Stimulated activated CD4-positive, alpha-beta T cell treated with anti-CD3 and anti-CD28 coated beads, Interleukin-1b, Interleukin-23, amount 100 ng/mL, for 4 hours (primary cell): ENCODE measurements around the gene IL32.
A peak's percentile ranks its signal among the peaks of the same experiment; 100 is the strongest.
"Not testable (repeated sequence)": the region's sequence is repeated elsewhere in the genome, so short reads cannot be mapped to it uniquely, and the experiment has no call there.

Experiments
- DNase-seq, 2 donors: peaks; one replicate each; pipeline ENCODE4 v3.0.0-alpha.2; 2020; ENCODE audit warnings: low read depth in 2 of 2

IL32 gene

GRCh38 chr16:3070608-3071111 lies 5.2 kb downstream of the IL32 start:
- no peak for DNase-seq

- no peak for DNase-seq
These were observed 6.2 kb downstream of the IL32 start for GRCh38 chr16:3071655-3072054.

- not testable (repeated sequence) for DNase-seq
These were observed 6.7 kb downstream of the IL32 start for GRCh38 chr16:3072148-3072547.

GRCh38 chr16:3072576-3073263 lies 7.3 kb downstream of the IL32 start:
- DNase-seq: not testable (repeated sequence)

GRCh38 chr16:3073448-3073847 lies 8.0 kb downstream of the IL32 start:
- no peak for DNase-seq

- DNase-seq: peak in 1 of 2 donors; percentile 45
These were observed 9.6 kb downstream of the IL32 start for GRCh38 chr16:3074860-3075522.

DNA sequence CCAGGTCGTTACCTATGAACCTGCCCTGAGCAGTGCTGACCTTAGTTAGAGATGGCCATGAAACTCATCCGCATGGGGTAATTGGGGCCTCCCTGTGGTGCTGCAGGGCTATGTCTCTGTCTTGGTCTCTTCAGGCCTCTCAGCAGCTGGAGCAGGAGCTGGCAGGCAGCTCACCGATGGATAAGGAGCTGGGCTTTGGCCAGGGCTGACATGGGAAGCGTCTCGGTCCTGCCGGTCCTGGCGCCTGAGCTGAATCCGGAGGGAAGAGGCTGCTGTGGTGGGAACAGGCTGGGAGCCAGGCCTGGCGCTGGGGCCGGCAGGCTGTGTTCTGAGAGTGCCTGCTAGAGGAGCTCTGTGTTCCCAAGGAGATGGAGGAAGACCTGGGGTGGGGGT lies 10.1 kb downstream of the IL32 start:
- DNase-seq: no peak

GRCh38 chr16:3075946-3076345 lies 10.5 kb downstream of the IL32 start:
- not testable (repeated sequence) for DNase-seq

DNA sequence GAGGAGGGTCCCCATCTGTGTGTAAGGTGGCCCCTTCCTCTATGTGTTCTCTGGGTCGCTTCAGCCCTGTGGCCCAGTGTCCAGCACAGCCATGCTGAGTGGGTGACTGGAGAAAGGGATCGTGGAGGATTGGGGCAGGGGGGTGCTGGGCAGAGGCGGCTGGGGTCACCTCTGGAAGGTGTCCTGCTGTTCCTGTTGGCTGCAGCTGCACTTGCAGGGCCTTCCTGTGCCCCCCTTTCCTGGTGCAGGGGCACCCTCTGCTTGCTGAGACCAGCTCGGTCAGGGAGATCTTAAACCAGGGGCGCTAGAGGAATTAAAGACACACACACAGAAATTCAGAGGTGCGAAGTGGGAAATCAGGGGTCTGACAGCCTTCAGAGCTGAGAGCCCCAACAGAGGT lies 11.1 kb downstream of the IL32 start:
- DNase-seq: no peak

- DNase-seq: no peak
These were observed 14.6 kb downstream of the IL32 start for GRCh38 chr16:3080024-3080423.

GRCh38 chr16:3081957-3082356 lies 16.5 kb downstream of the IL32 start:
- DNase-seq: not testable (repeated sequence)

GRCh38 chr16:3083408-3083807 lies 18.0 kb downstream of the IL32 start:
- DNase-seq: not testable (repeated sequence)

- no peak for DNase-seq
These were observed 19.1 kb downstream of the IL32 start for GRCh38 chr16:3084491-3084890.

GRCh38 chr16:3084969-3085670 lies 19.7 kb downstream of the IL32 start:
- DNase-seq: no peak

- DNase-seq: no peak
These were observed 20.6 kb downstream of the IL32 start for GRCh38 chr16:3085868-3086595.

DNA sequence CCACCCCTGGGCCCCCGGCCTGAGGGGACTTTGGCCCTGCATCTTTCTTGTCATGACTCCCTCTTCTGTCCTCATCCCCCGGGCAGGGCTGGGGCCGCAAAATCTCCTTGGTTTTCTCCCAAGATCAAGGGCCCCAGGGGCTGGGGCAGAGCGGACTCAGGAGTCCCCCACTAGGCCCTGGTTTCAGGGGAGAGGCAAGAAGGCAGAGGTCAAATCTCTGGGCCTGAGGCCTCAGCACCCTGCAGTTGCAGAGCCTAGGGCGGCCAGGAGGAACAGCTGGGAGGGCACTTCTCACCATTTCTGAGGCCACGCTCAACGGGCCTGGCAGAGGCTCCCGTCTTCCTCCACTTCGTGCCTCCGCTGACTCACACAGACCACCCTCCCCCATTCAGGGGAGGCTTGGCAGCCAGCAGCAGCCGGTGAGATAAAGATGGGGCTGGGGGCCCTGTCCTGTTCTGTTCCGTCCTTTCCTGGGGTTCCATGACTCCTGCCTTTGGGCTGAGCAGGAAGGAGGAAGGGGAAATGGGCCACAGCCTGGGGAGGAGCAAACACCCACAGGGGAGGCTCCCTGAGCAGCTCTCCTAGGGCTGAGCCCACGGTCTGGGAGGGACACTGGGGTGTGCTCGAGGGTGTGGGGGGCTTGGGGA lies 21.3 kb downstream of the IL32 start:
- no peak for DNase-seq

GRCh38 chr16:3087243-3088235 lies 22.1 kb downstream of the IL32 start:
- DNase-seq: no peak

GRCh38 chr16:3088450-3088849 lies 23.0 kb downstream of the IL32 start:
- no peak for DNase-seq

DNA sequence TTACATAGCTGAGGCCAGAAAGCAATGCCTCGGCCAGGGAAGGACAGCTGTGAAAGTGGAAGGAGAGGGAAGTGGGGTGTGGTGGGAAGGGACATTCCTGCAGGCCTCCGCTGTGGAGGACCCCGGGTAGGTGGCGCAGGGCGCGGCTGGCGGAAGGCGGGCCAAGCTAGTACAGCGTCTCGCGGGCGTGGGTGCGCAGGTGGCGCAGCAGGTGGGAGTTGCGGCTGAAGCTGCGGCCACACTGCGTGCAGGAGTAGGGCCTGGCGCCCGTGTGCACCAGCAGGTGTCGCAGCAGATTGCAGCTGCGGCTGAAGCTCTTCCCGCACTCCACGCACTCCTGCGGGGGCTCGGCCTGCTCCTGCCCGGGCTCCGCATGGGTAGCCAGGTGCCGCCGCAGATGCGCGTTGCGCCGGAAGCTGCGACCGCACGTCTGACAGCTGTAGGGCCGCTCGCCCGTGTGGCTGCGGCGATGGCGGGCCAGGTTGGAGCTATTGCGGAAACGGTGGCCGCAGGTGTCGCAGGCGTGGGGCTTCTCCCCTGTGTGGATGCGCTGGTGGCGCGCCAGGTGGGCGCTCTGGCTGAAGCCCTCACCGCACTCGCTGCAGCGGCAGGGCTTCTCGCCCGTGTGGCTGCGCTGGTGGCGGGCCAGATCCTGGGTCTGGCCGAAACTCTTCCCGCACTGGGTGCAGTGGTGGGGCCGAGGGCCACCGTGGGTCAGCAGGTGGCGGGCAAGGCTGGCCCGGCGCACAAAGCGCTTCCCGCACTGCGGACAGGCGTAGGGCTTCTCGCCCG lies 23.7 kb downstream of the IL32 start:
- no peak for DNase-seq
